Measurements from ENCODE around the gene SEPTIN6.

DNA sequence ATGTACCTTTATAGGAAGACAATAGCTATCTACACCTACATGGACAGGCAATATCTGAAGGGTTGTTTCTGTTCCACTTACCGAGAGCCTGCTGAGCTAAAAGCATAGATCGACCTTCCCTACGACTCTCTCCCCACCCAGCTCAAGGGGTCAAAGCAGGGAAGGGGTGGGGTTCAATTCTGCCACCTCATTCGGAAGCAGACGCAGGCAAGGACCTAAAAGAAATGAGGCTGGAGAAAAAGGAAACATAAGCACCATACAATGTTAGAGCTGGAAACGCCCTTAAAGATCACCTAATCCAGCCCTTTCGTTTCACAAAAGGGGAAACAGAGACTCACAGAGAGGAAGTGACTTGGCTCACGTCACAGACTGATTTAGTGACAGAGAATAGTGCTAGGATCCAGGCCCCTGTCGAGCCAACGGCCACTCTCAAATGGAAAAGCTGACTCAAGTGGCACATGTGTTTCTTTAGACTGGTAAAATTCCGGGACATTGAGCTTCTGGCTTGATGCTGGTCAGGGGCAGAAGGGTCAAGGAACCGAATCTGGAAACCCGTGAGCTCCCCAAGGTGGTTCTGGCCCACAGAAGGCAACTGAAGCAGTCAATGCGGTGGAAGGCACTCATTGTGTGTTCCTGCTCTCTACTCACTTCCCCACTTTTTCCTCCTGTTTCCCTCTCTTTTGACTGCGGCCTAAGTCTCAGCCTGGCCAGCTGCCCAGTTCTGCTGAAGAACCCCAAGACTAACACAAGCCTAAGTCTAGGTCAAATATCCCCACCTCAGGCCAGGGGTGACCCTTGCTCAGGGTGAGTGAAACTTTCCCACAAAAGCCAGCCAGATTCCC lies 7.5 kb downstream of the SEPTIN6 start:
- TF ChIP-seq, protein P1, sequence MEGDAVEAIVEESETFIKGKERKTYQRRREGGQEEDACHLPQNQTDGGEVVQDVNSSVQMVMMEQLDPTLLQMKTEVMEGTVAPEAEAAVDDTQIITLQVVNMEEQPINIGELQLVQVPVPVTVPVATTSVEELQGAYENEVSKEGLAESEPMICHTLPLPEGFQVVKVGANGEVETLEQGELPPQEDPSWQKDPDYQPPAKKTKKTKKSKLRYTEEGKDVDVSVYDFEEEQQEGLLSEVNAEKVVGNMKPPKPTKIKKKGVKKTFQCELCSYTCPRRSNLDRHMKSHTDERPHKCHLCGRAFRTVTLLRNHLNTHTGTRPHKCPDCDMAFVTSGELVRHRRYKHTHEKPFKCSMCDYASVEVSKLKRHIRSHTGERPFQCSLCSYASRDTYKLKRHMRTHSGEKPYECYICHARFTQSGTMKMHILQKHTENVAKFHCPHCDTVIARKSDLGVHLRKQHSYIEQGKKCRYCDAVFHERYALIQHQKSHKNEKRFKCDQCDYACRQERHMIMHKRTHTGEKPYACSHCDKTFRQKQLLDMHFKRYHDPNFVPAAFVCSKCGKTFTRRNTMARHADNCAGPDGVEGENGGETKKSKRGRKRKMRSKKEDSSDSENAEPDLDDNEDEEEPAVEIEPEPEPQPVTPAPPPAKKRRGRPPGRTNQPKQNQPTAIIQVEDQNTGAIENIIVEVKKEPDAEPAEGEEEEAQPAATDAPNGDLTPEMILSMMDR (conservative IDR thresholded peaks at IDR 0.05), result no peak
- no peak for TF ChIP-seq ZFX (IDR thresholded peaks at IDR 0.05)
